DOHH2 (cell line): ENCODE measurements around the gene SPR.

Source experiments
- EZH2phosphoT487 ChIP-seq: fragments of 200-600 bp; sonication (generic); IDR thresholded peaks from 2 replicates; pipeline ENCODE4 v1.6.1; 2017; ENCODE audit warnings: borderline replicate concordance, mild to moderate bottlenecking, antibody characterized with exemption, low read length, moderate library complexity, mixed read lengths
- TF ChIP-seq, protein P1 (sequence below): fragments of 200-600 bp; sonication (generic); IDR thresholded peaks from one replicate; pipeline ENCODE4 v1.5.1; 2014; ENCODE audit warnings: antibody characterized with exemption, mild to moderate bottlenecking, low read depth, low read length; ENCODE audit not compliant: poor library complexity, severe bottlenecking

DNA sequence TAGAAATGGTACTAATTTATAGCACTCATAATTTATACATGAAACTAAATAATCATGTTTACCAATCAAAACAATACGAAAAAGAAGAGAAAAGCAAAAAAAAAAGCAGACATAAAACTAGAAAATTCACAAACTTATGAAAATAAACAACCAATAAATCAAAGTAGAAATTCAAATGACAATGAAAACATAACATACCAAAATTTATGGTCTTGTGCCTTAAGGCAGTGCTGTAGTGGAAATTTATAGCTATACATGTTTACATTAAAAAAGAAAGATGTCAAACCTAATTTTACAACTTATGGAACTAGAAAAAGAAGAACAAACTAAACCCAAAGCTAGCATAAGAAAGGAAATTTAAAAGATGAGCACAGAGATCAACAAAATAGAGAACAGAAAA lies 16.1 kb upstream of the SPR start:
- TF ChIP-seq, protein P1, sequence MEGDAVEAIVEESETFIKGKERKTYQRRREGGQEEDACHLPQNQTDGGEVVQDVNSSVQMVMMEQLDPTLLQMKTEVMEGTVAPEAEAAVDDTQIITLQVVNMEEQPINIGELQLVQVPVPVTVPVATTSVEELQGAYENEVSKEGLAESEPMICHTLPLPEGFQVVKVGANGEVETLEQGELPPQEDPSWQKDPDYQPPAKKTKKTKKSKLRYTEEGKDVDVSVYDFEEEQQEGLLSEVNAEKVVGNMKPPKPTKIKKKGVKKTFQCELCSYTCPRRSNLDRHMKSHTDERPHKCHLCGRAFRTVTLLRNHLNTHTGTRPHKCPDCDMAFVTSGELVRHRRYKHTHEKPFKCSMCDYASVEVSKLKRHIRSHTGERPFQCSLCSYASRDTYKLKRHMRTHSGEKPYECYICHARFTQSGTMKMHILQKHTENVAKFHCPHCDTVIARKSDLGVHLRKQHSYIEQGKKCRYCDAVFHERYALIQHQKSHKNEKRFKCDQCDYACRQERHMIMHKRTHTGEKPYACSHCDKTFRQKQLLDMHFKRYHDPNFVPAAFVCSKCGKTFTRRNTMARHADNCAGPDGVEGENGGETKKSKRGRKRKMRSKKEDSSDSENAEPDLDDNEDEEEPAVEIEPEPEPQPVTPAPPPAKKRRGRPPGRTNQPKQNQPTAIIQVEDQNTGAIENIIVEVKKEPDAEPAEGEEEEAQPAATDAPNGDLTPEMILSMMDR: no peak
- TF ChIP-seq EZH2phosphoT487: no peak
